ENCODE results near the gene CHRNE. TPM values are rescaled to one million over a fixed set of nuclear protein-coding genes. Genes with fewer than 3 reads are reported as not detected.

The CHRNE gene
- 1 to 10 TPM in 1 of 2 donors, under 1 TPM in 1; 0.33 to 1.8 TPM for total RNA-seq

DNA sequence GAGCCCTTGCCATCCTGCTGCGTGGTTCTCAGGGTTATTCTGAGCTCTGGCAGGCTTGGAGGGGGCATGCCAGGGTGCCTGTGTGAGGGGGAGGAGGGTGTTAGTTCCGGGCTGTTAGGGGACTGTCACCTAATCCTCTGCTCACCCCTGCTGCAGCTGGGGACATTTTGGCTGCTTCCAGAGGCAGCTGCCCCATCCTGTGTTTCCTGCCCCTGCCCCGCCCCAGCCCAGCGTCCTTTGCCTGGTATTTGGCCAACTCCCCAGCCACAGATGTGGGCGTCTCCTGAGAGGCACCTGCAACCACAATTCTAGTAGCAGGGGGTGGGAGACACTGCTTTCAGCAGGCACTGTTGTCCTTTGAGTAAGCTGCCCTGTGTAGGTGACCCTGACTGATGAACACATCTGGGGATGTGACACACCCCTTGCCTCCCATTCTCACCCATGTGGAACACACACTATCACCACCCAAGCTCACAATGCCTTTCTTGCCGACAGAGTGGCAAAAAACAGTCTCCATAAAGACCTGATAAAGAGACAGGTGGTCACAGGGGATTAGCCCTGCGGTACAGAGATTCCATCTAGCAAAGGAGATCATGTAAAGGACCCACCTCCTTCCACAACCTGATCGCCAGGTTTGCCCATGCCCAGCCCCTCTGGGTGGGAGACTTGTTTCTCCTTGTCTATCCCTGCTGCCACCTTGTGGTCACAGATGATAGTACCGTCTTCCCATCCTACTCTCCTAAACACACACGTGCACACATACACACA lies at the start of gene CHRNE:
TSS of gene CHRNE (minus strand) at position 48 of the 768 bp plus-strand sequence. CDS start at position 13, 35 bp downstream.
- no peaks in the 10 kb centered on the region for H3K9me3 ChIP-seq
- peaks cover 42% of the 10 kb centered on the region for H3K4me1 ChIP-seq
- no peaks in the 10 kb centered on the region for H3K36me3 ChIP-seq (replicated peaks in 1 of 2; ENCODE audit: insufficient read depth in 1 of 2, low read depth in 2 of 2)
- H3K4me3 ChIP-seq, result no peak within 1 kb of the TSS
- H3K27ac ChIP-seq, result peak within 1 kb of the TSS in 1 of 4 donors; percentile 24
- ATAC-seq (peak; percentile 53), DNase-seq (peak; percentile 86 to 91 (median 88))
- 6 to 7% methylated on average over 9 to 10 of the region's 10 CpGs for WGBS, 2 donors
- no peaks in the 10 kb centered on the region for H3K27me3 ChIP-seq
- TF ChIP-seq, protein P1, sequence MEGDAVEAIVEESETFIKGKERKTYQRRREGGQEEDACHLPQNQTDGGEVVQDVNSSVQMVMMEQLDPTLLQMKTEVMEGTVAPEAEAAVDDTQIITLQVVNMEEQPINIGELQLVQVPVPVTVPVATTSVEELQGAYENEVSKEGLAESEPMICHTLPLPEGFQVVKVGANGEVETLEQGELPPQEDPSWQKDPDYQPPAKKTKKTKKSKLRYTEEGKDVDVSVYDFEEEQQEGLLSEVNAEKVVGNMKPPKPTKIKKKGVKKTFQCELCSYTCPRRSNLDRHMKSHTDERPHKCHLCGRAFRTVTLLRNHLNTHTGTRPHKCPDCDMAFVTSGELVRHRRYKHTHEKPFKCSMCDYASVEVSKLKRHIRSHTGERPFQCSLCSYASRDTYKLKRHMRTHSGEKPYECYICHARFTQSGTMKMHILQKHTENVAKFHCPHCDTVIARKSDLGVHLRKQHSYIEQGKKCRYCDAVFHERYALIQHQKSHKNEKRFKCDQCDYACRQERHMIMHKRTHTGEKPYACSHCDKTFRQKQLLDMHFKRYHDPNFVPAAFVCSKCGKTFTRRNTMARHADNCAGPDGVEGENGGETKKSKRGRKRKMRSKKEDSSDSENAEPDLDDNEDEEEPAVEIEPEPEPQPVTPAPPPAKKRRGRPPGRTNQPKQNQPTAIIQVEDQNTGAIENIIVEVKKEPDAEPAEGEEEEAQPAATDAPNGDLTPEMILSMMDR (IDR thresholded peaks at IDR 0.05), result peak; percentile 50 to 90 (median 71)
- no peak for TF ChIP-seq POLR2A (IDR thresholded peaks at IDR 0.05)
- intact Hi-C loops (cut with DNase I), result no loop called here

DNA sequence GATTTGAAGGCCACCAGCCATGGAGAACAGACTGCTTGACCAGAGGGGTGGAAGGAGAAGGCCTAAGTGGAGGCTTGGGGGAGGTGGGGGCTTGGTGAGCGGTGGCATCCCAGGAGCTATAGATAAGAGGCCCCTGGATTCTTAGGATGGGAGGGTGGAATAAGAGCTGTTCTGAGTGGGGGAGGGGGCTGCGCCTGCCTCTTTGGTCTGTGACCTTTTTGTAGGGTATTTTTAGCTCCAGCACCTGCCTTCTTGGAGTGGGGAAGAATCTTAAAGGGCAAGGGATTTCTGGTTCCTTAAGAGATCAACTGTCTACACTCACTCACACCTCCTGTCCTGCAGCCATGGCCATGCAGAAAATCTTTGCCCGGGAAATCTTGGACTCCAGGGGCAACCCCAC lies 48.6 kb upstream of the CHRNE start:
- Histone ChIP-seq H3K9me3 (no peaks in the 10 kb centered on the region), H3K36me3 (replicated peaks in 1 of 2; ENCODE audit: insufficient read depth in 1 of 2, low read depth in 2 of 2) (no peaks in the 10 kb centered on the region), H3K4me3 (no peak overlapping the region), H3K27ac (no peak overlapping the region), H3K4me1 (peaks cover 15% of the 10 kb centered on the region), H3K27me3 (no peaks in the 10 kb centered on the region)
- ATAC-seq, result no peak
- WGBS, 2 donors, result 67 to 92% methylated on average over 3 of the region's 3 CpGs
- TF ChIP-seq, protein P1 (IDR thresholded peaks at IDR 0.05), result no peak
- no peak for TF ChIP-seq POLR2A (IDR thresholded peaks at IDR 0.05)
- DNase-seq, result no peak
- intact Hi-C loops (cut with DNase I), result no loop called here

DNA sequence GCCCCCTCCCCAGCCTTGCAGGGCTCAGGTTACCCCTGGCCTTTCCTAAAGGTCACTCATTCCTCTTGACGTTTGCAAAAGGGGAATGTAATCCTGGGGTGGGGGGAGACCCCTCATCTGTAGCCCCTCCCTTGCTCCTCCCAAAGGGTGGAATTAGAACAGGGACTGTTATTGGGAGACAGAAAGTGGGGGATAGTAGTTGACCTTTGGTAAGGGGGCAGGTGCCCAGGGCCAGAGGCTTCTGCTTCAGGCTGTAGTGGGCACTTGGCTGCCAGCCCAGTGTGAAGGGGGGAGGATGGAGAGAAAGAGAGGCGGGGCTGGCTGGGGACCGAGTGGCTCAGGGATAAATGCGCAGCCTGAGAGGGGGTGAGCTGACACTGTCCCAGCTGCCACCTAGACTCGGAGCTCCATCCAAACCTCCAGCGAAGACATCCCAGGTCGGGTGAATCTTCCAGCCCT lies 47.9 kb upstream of the CHRNE start, which contains the start of gene ENO3:
TSS of gene ENO3 (plus strand) at position 374 of the 459 bp plus-strand sequence. CDS start 711 bp downstream, outside the sequence.
- Histone ChIP-seq H3K4me3 (peak within 1 kb of the TSS in 1 of 2 donors; percentile 61), H3K36me3 (replicated peaks in 1 of 2; ENCODE audit: insufficient read depth in 1 of 2, low read depth in 2 of 2) (no peaks in the 10 kb centered on the region), H3K4me1 (peaks cover 22% of the 10 kb centered on the region), H3K27ac (peak within 1 kb of the TSS; percentile 93 to 99 (median 96)), H3K9me3 (no peaks in the 10 kb centered on the region), H3K27me3 (no peaks in the 10 kb centered on the region)
- no peak for DNase-seq
- no peak for ATAC-seq
- WGBS, 2 donors, result 51 to 65% methylated on average over 7 of the region's 7 CpGs
- intact Hi-C loops (cut with DNase I), result no loop called here
- TF ChIP-seq, protein P1 (IDR thresholded peaks at IDR 0.05), result no peak
- TF ChIP-seq POLR2A (IDR thresholded peaks at IDR 0.05), result no peak

DNA sequence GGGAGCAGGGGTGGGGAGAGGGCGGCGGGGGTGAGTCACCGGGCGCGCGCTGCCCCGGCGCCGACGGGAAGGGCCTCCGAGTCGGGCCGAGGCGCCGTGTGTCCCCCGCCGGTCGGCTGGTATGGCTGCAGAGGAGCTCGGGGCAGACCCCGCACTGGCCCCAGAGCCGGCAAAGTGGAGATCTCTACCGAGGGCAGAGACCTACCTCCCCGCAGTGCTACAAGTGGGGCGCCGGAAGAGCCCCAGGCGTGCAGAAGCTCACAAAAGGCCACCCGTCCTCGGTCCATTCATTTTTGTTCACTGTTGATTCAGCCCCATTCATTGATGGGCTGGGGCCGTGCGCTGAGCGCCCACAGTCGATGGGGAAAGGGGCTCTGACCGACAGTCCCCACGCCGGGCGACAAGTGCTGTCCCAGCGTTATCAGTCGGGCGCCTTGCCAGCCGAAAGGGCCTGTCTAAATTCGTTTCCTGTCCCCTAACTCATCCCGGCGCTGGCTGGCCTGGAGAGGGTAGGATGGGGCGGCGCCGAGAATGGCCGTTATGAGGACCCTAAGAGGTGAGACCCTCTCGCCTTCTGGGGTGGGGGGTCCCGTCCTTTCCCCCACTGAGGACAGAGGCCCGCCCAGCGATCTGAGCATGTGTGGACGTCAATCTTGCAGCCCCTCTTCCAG lies 47.3 kb upstream of the CHRNE start:
- TF ChIP-seq POLR2A (IDR thresholded peaks at IDR 0.05), result peak in 1 of 3 donors; percentile 44
- TF ChIP-seq, protein P1 (IDR thresholded peaks at IDR 0.05), result no peak
- H3K9me3 ChIP-seq, result no peaks in the 10 kb centered on the region
- peak overlapping the region; percentile 93 to 99 (median 96) for H3K27ac ChIP-seq
- ATAC-seq (peak; percentile 39), DNase-seq (peak; percentile 48 to 59 (median 56))
- H3K27me3 ChIP-seq, result no peaks in the 10 kb centered on the region
- H3K36me3 ChIP-seq (replicated peaks in 1 of 2; ENCODE audit: insufficient read depth in 1 of 2, low read depth in 2 of 2), result no peaks in the 10 kb centered on the region
- intact Hi-C loops (cut with DNase I), result no loop called here
- peaks cover 28% of the 10 kb centered on the region for H3K4me1 ChIP-seq
- 21 to 23% methylated on average over 19 to 38 of the region's 52 CpGs for WGBS, 2 donors
- H3K4me3 ChIP-seq, result peak overlapping the region in 1 of 2 donors; percentile 61

All from body of pancreas (tissue), 4 donors.